Esophagus muscularis mucosa (tissue), 4 donors: ENCODE data around the gene APOLD1. TPM values are rescaled to one million over a fixed set of nuclear protein-coding genes. Genes with fewer than 3 reads are reported as not detected.
"Not testable (repeated sequence)": the region's sequence is repeated elsewhere in the genome, so short reads cannot be mapped to it uniquely, and the experiment has no call there.

Experiments used
- DNase-seq: peaks from one replicate; pipeline ENCODE4 v3.0.0-alpha.2; 2017; ENCODE audit errors: extremely low spot score
- H3K27ac ChIP-seq, 4 donors: fragments of 200-600 bp; sonication (generic); replicated peaks in 1 of 4; 1 replicate in 3 of 4; 2 replicates in 1 of 4; pipeline ENCODE4 v1.5.1; 2016 to 2019; ENCODE audit warnings: mild to moderate bottlenecking in 1 of 4
- H3K27me3 ChIP-seq, 4 donors: fragments of 200-600 bp; sonication (generic); one replicate each; pipeline versions ENCODE4 v1.5.1 to v1.6.0; 2016 to 2019
- H3K36me3 ChIP-seq, 4 donors: fragments of 200-600 bp; sonication (generic); one replicate each; pipeline ENCODE4 v1.5.1; 2016 to 2019
- H3K4me1 ChIP-seq, 4 donors: fragments of 200-600 bp; sonication (generic); one replicate each; pipeline ENCODE4 v1.5.1; 2016 to 2019
- H3K4me3 ChIP-seq, 4 donors: fragments of 200-600 bp; sonication (generic); 1 replicate in 2 of 4; 2 replicates in 2 of 4; pipeline ENCODE4 v1.5.1; 2016 to 2019; ENCODE audit warnings: mild to moderate bottlenecking in 4 of 4, moderate library complexity in 1 of 4
- H3K9me3 ChIP-seq, 4 donors: fragments of 200-600 bp; sonication (generic); 1 replicate in 3 of 4; 2 replicates in 1 of 4; pipeline ENCODE4 v1.5.1; 2016 to 2019
- CTCF ChIP-seq, 3 experiments: fragments of 200-600 bp in 2 of 3; fragments of 450-650 bp in 1 of 3; sonication (generic) in 2 of 3; IDR thresholded peaks; one replicate each; pipeline ENCODE4 v1.5.1; 2017 to 2019; ENCODE audit warnings: antibody characterized with exemption in 3 of 3, mild to moderate bottlenecking in 2 of 3, moderate library complexity in 1 of 3
- EP300 ChIP-seq: sonication (generic); formaldehyde crosslinking; IDR thresholded peaks from one replicate; pipeline ENCODE4 v1.6.1; 2017; ENCODE audit warnings: antibody characterized with exemption
- POLR2A ChIP-seq: fragments of 450-650 bp; IDR thresholded peaks from one replicate; pipeline ENCODE4 v1.6.1; 2017; ENCODE audit warnings: antibody characterized with exemption, moderate library complexity, mild to moderate bottlenecking, low read depth
- POLR2AphosphoS5 ChIP-seq, 2 donors: sonication (generic); formaldehyde crosslinking; IDR thresholded peaks; one replicate each; pipeline ENCODE4 v1.6.1; 2017; ENCODE audit warnings: antibody characterized with exemption in 2 of 2
- WGBS: methylation state at CpG from one replicate; pipeline ENCODE4 v1.1.5; 2018; 5-methylcytosine and 5-hydroxymethylcytosine counted together
- intact Hi-C: fragments of 100-400 bp; cut with DNase I; formaldehyde crosslinking; loops from one replicate; pipeline ENCODE4 v1.15.1; 2023
- total RNA-seq, 4 donors: library from RNA; depleted of rRNA; stranded (reverse); fragments of >200 nt; gene quantifications; one replicate each; pipeline versions ENCODE4 v1.1.0 to v1.2.1, GENCODE V29; 2016

APOLD1 gene, protein sequence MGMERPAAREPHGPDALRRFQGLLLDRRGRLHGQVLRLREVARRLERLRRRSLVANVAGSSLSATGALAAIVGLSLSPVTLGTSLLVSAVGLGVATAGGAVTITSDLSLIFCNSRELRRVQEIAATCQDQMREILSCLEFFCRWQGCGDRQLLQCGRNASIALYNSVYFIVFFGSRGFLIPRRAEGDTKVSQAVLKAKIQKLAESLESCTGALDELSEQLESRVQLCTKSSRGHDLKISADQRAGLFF
- 10 to 100 TPM; 13.3 to 49.4 (median 37.1) TPM for total RNA-seq

DNA sequence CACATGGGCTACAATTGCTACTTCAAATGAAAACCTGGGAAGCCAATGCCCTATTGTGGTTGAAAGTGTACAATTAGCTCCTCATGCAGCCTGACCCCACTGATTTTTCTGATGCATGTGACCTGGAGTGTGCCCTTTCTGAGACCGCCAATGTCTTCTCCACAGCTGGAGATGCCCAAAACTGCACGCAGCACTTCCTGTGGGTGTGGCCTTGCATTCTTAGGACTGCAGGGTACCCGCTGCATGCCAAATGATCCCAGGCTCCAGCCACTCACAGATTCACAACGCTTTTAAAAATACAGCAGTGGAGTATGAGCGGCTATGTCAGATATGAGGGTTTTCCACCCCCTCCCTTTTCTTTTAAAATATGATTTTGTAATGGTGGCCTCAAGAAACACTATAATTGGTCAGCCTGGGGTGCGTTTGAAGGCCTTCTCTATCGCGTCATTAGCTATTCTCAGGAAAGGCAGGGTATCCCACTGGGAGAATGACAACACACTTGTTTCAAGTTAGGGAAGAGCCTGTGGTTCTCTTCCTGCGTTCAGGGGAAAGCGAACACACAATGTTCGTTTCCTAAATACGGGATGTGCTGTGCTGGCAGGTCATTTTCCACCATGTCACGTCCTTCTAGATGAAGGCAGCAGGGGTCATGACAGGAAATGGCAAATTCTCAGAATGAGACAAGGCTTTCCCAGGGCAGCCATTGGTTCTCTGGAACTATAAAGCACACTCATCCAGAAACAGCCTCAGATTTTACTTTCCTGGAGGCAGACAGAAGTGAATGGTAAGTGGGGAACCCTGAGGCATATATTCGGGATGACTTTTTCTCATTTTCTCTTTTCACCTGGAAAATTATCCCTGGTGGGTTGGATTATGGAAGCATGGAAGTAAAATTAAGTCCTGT lies at the start of gene APOLD1:
Gene APOLD1 (plus strand): TSS at position 749 of the 904 bp plus-strand sequence. CDS start 33 bp downstream, at position 782.
- peak within 1 kb of the TSS; percentile 85 to 95 (median 92) for H3K27ac ChIP-seq
- H3K36me3 ChIP-seq, result peaks cover 0 to 9% (median 0%) of the 10 kb centered on the region in 4 donors
- WGBS, result 82% methylated on average over 14 of the region's 14 CpGs
- peaks cover 14 to 34% (median 30%) of the 10 kb centered on the region in 4 donors for H3K4me1 ChIP-seq
- peak; percentile 70 for TF ChIP-seq POLR2A
- TF ChIP-seq POLR2AphosphoS5 (IDR thresholded peaks at IDR 0.05), result peak; percentile 94 to 96
- TF ChIP-seq CTCF (IDR thresholded peaks at IDR 0.05), result no peak
- TF ChIP-seq EP300, result peak; percentile 97
- no peak for DNase-seq
- intact Hi-C loops, result loop anchor here (5.0 kb wide), 2 partner anchors 58 to 107 kb away; partner anchors contain the start of gene GPRC5A
- H3K27me3 ChIP-seq, result no peaks in the 10 kb centered on the region
- peak within 1 kb of the TSS; percentile 60 to 75 (median 64) for H3K4me3 ChIP-seq
- H3K9me3 ChIP-seq, result no peaks in the 10 kb centered on the region

- H3K9me3 ChIP-seq, result no peaks in the 10 kb centered on the region
- 48% methylated on average over 9 of the region's 9 CpGs for WGBS
- H3K36me3 ChIP-seq, result no peaks in the 10 kb centered on the region
- peak overlapping the region; percentile 34 to 45 (median 40) for H3K27ac ChIP-seq
- no peak for DNase-seq
- peak overlapping the region in 3 of 4 donors; percentile 3 to 21 (median 18) for H3K4me3 ChIP-seq
- no peak for TF ChIP-seq POLR2A
- TF ChIP-seq EP300, result no peak
- peak; percentile 69 to 78 (median 76) for TF ChIP-seq CTCF (IDR thresholded peaks at IDR 0.05)
- no peak for TF ChIP-seq POLR2AphosphoS5 (IDR thresholded peaks at IDR 0.05)
- intact Hi-C loops, result no loop called here
- peaks cover 13 to 40% (median 29%) of the 10 kb centered on the region in 4 donors for H3K4me1 ChIP-seq
- no peaks in the 10 kb centered on the region for H3K27me3 ChIP-seq
Measured at GRCh38 chr12:12736759-12737676, 48.4 kb upstream of the APOLD1 start.

DNA sequence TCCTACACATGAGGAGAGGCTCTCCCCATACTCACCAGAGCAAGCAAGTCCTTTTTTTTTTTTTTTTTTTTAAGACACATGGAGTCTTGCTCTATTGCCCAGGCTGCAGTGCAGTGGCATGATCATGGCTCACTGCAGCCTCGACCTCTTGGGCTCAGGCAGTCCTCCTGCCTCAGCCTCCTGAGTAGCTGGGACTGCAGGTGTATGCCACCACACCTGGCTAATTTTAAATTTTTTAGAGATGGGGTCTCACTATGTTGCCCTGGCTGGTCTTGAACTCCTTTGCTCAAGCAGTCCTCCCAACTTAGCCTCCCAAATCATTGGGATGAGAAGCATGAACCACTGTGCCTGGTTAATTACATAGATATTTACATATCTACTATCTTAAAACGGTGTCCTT lies 47.3 kb upstream of the APOLD1 start:
- H3K36me3 ChIP-seq, intact Hi-C loops, DNase-seq, H3K4me3 ChIP-seq, H3K27ac ChIP-seq, H3K9me3 ChIP-seq, H3K27me3 ChIP-seq: not testable (repeated sequence)
- WGBS, result 87% methylated on average over 2 of the region's 2 CpGs
- H3K4me1 ChIP-seq, result peaks cover 13 to 42% (median 32%) of the 10 kb centered on the region in 4 donors

DNA sequence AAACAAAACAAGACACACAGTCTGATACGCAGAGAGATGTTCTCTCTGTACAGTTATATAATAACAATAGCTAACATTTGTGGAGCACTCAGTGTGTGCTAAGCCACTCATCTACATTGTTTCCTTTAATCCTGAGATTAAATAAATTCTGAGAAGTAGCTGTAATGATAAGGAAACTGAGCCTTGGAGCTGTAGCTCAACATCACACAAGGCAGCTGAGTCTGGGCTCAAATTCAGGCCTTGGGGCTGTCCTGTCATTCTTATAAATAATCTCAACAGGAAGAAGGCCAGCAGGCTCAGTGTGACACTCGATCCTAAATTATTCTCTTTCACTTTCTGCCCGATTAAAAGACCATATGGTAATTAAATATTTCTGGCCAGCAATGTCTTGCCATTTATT lies 43.8 kb upstream of the APOLD1 start:
- no peak for TF ChIP-seq EP300
- no peak for TF ChIP-seq CTCF (IDR thresholded peaks at IDR 0.05)
- no peak for TF ChIP-seq POLR2AphosphoS5 (IDR thresholded peaks at IDR 0.05)
- TF ChIP-seq POLR2A, result no peak
- H3K36me3 ChIP-seq, result no peaks in the 10 kb centered on the region
- H3K9me3 ChIP-seq, result no peaks in the 10 kb centered on the region
- no peaks in the 10 kb centered on the region for H3K27me3 ChIP-seq
- H3K27ac ChIP-seq, result peak overlapping the region; percentile 2 to 35 (median 18)
- no peak overlapping the region for H3K4me3 ChIP-seq
- intact Hi-C loops, result no loop called here
- H3K4me1 ChIP-seq, result peaks cover 0 to 25% (median 17%) of the 10 kb centered on the region in 4 donors
- 17% methylated on average over 3 of the region's 3 CpGs for WGBS
- no peak for DNase-seq
